Measurements from ENCODE around the gene SHISA9. TPM values are rescaled to one million over a fixed set of nuclear protein-coding genes. Genes with fewer than 3 reads are reported as not detected.

SHISA9 gene
- polyA plus RNA-seq, 3 donors = 0.01 TPM; not detected in 2

DNA sequence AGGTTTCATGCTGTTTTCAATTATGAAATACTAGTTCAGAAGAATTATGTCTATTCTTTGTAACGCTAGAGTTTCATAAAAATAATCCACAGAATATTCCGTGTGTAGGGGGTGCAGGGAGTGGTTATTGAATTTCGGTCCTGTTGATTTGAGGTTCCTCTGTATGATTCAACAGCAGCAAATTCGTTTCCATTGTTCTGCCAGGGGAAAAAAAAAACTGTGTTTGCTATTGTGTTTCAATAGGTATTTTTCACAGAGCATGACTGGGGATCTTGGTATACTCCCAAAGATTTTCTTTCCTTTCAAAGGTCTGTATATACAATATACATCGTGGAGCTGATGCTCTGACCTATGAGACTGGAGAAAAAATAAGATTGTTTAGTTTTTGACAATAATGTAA, 15.8 kb downstream of the SHISA9 start:
- intact Hi-C loops (cut with micrococcal nuclease) = no loop called here
- H4K20me1 ChIP-seq (ENCODE audit: insufficient read depth, low read length) = no peaks in the 10 kb centered on the region

DNA sequence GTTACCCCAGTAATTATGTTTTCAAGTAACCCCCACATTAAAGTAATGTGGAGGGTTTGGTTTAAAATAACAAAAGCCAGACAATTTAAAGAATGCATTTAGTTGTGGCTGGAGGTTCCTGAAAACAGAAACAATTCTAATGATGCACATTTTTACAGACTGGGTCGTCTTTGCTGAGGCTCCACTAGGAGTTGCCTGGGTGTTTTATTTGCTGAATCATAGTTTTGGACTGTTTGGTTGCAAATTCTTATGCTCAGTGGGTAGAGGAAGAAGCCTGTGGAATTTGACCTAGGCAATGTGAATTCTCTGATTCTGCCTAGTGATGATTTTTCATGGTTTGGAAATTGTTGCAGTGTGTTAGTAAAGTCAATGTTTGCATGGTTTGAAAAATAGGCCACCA, 16.3 kb downstream of the SHISA9 start:
- no peak for DNase-seq
- Histone ChIP-seq H3K9ac (ENCODE audit: insufficient read depth, low read length, poor library complexity, severe bottlenecking) (no peak overlapping the region), H3K4me2 (replicated peaks; ENCODE audit: extremely low read depth, low read length, poor library complexity, severe bottlenecking) (no peak overlapping the region), H3K4me3 (replicated peaks in 1 of 3; ENCODE audit: low read depth in 2 of 3, low read length in 3 of 3) (no peak overlapping the region), H3K4me1 (ENCODE audit: control insufficient read depth in 1 of 2, insufficient read depth in 2 of 2, low read length in 2 of 2) (no peaks in the 10 kb centered on the region), H3K79me2 (ENCODE audit: insufficient read depth, low read length) (no peaks in the 10 kb centered on the region), H3K36me3 (replicated peaks in 1 of 2; ENCODE audit: control insufficient read depth in 1 of 2, insufficient read depth in 2 of 2, low read length in 2 of 2) (no peaks in the 10 kb centered on the region), H3K27ac (ENCODE audit: low read depth in 1 of 2, low read length in 2 of 2) (no peak overlapping the region), H2AFZ (ENCODE audit: insufficient read depth, low read depth, low read length, poor library complexity, severe bottlenecking) (no peak overlapping the region), H3K9me3 (replicated peaks in 1 of 2; ENCODE audit: control insufficient read depth in 1 of 2, insufficient read depth in 1 of 2, low read length in 2 of 2) (no peaks in the 10 kb centered on the region), H4K20me1 (ENCODE audit: insufficient read depth, low read length) (no peaks in the 10 kb centered on the region), H3K27me3 (ENCODE audit: control insufficient read depth in 2 of 2, insufficient read depth in 2 of 2, low read length in 2 of 2) (no peaks in the 10 kb centered on the region)
- TF ChIP-seq, protein P1, sequence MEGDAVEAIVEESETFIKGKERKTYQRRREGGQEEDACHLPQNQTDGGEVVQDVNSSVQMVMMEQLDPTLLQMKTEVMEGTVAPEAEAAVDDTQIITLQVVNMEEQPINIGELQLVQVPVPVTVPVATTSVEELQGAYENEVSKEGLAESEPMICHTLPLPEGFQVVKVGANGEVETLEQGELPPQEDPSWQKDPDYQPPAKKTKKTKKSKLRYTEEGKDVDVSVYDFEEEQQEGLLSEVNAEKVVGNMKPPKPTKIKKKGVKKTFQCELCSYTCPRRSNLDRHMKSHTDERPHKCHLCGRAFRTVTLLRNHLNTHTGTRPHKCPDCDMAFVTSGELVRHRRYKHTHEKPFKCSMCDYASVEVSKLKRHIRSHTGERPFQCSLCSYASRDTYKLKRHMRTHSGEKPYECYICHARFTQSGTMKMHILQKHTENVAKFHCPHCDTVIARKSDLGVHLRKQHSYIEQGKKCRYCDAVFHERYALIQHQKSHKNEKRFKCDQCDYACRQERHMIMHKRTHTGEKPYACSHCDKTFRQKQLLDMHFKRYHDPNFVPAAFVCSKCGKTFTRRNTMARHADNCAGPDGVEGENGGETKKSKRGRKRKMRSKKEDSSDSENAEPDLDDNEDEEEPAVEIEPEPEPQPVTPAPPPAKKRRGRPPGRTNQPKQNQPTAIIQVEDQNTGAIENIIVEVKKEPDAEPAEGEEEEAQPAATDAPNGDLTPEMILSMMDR (IDR thresholded peaks at IDR 0.05) = no peak
- 55% methylated on average over 1 of the region's 1 CpG for WGBS (ENCODE audit: insufficient coverage)
- Mint-ChIP-seq H3K9me3 (peaks cover 0 to 7% (median 2%) of the 10 kb centered on the region in 7 donors), H3K27me3 (ENCODE audit: low read depth in 3 of 3) (peaks cover 2 to 8% (median 7%) of the 10 kb centered on the region in 3 donors), H3K4me1 (peaks cover 3% of the 10 kb centered on the region), H3K36me3 (no peaks in the 10 kb centered on the region), H3K4me3 (no peak overlapping the region), H3K27ac (no peak overlapping the region)
- intact Hi-C loops (cut with micrococcal nuclease) = no loop called here

More for the DNA sequence above, 15.8 kb downstream of the SHISA9 start:
- Histone ChIP-seq H3K27me3 (ENCODE audit: control insufficient read depth in 2 of 2, insufficient read depth in 2 of 2, low read length in 2 of 2) (no peaks in the 10 kb centered on the region), H3K36me3 (replicated peaks in 1 of 2; ENCODE audit: control insufficient read depth in 1 of 2, insufficient read depth in 2 of 2, low read length in 2 of 2) (no peaks in the 10 kb centered on the region), H2AFZ (ENCODE audit: insufficient read depth, low read depth, low read length, poor library complexity, severe bottlenecking) (no peak overlapping the region), H3K4me3 (replicated peaks in 1 of 3; ENCODE audit: low read depth in 2 of 3, low read length in 3 of 3) (no peak overlapping the region), H3K4me2 (replicated peaks; ENCODE audit: extremely low read depth, low read length, poor library complexity, severe bottlenecking) (no peak overlapping the region), H3K79me2 (ENCODE audit: insufficient read depth, low read length) (no peaks in the 10 kb centered on the region), H3K9me3 (replicated peaks in 1 of 2; ENCODE audit: control insufficient read depth in 1 of 2, insufficient read depth in 1 of 2, low read length in 2 of 2) (no peaks in the 10 kb centered on the region), H3K9ac (ENCODE audit: insufficient read depth, low read length, poor library complexity, severe bottlenecking) (no peak overlapping the region), H3K27ac (ENCODE audit: low read depth in 1 of 2, low read length in 2 of 2) (no peak overlapping the region), H3K4me1 (ENCODE audit: control insufficient read depth in 1 of 2, insufficient read depth in 2 of 2, low read length in 2 of 2) (no peaks in the 10 kb centered on the region)
- peaks cover 0 to 7% (median under 1%) of the 10 kb centered on the region in 7 donors for H3K9me3 Mint-ChIP-seq
- no peak overlapping the region for H3K4me3 Mint-ChIP-seq
- no CpG with 5 or more reads among the region's 5 CpGs for WGBS (ENCODE audit: insufficient coverage)
- peaks cover 2 to 8% (median 7%) of the 10 kb centered on the region in 3 donors for H3K27me3 Mint-ChIP-seq (ENCODE audit: low read depth in 3 of 3)
- no peak overlapping the region for H3K27ac Mint-ChIP-seq
- no peaks in the 10 kb centered on the region for H3K36me3 Mint-ChIP-seq
- TF ChIP-seq, protein P1 (IDR thresholded peaks at IDR 0.05) = no peak
- H3K4me1 Mint-ChIP-seq = peaks cover 3% of the 10 kb centered on the region
- no peak for DNase-seq

All from CD14-positive monocyte (primary cell).